ENCODE results near the gene CHRNA4. TPM values are rescaled to one million over a fixed set of nuclear protein-coding genes. Genes with fewer than 3 reads are reported as not detected.

The CHRNA4 gene
- total RNA-seq, 1 donor from 2014 or later: not detected

- Mint-ChIP-seq H3K27me3 (peaks cover 34% of the 10 kb centered on the region), H3K4me1 (peaks cover 2% of the 10 kb centered on the region), H3K9me3 (peaks cover 6% of the 10 kb centered on the region), H3K36me3 (ENCODE audit: low read depth) (no peaks in the 10 kb centered on the region), H3K27ac (no peak overlapping the region), H3K4me3 (no peak overlapping the region)
- DNase-seq: no peak
- ChIA-PET POLR2A (no interaction called here), CTCF (no interaction called here)
- no peak for TF ChIP-seq CTCF (IDR thresholded peaks at IDR 0.05)
- intact Hi-C loops (cut with micrococcal nuclease): no loop called here
- no peak for ATAC-seq (ENCODE audit: low read depth)
These were observed 63.8 kb downstream of the CHRNA4 start for GRCh38 chr20:63297371-63297781.

GRCh38 chr20:63296531-63297299 is 64.4 kb downstream of the CHRNA4 start:
- intact Hi-C loops (cut with micrococcal nuclease): no loop called here
- H3K27me3 Mint-ChIP-seq: peaks cover 34% of the 10 kb centered on the region
- CTCF ChIA-PET: no interaction called here
- H3K9me3 Mint-ChIP-seq: peaks cover 6% of the 10 kb centered on the region
- no peaks in the 10 kb centered on the region for H3K36me3 Mint-ChIP-seq (ENCODE audit: low read depth)
- no peak overlapping the region for H3K27ac Mint-ChIP-seq
- DNase-seq (no peak), ATAC-seq (ENCODE audit: low read depth) (no peak)
- H3K4me3 Mint-ChIP-seq: no peak overlapping the region
- no peak for TF ChIP-seq CTCF (IDR thresholded peaks at IDR 0.05)
- POLR2A ChIA-PET: no interaction called here
- H3K4me1 Mint-ChIP-seq: peaks cover 2% of the 10 kb centered on the region

GRCh38 chr20:63295846-63296245 is 65.3 kb downstream of the CHRNA4 start:
- Mint-ChIP-seq H3K36me3 (ENCODE audit: low read depth) (no peaks in the 10 kb centered on the region), H3K4me1 (peaks cover 2% of the 10 kb centered on the region), H3K4me3 (no peak overlapping the region), H3K27me3 (peaks cover 28% of the 10 kb centered on the region), H3K9me3 (peaks cover 2% of the 10 kb centered on the region), H3K27ac (no peak overlapping the region)
- ChIA-PET POLR2A (no interaction called here), CTCF (no interaction called here)
- TF ChIP-seq CTCF (IDR thresholded peaks at IDR 0.05): no peak
- intact Hi-C loops (cut with micrococcal nuclease): no loop called here
- ATAC-seq (ENCODE audit: low read depth) (no peak), DNase-seq (no peak)

GRCh38 chr20:63295422-63295821 is 65.7 kb downstream of the CHRNA4 start:
- Mint-ChIP-seq H3K4me3 (no peak overlapping the region), H3K9me3 (no peaks in the 10 kb centered on the region), H3K4me1 (peaks cover 2% of the 10 kb centered on the region), H3K36me3 (ENCODE audit: low read depth) (no peaks in the 10 kb centered on the region), H3K27me3 (peaks cover 24% of the 10 kb centered on the region), H3K27ac (no peak overlapping the region)
- DNase-seq (no peak), ATAC-seq (ENCODE audit: low read depth) (no peak)
- no peak for TF ChIP-seq CTCF (IDR thresholded peaks at IDR 0.05)
- POLR2A ChIA-PET: no interaction called here
- CTCF ChIA-PET: no interaction called here
- intact Hi-C loops (cut with micrococcal nuclease): no loop called here

GRCh38 chr20:63295018-63295417 is 66.1 kb downstream of the CHRNA4 start:
- Mint-ChIP-seq H3K9me3 (no peaks in the 10 kb centered on the region), H3K27me3 (peaks cover 22% of the 10 kb centered on the region), H3K27ac (no peak overlapping the region), H3K36me3 (ENCODE audit: low read depth) (no peaks in the 10 kb centered on the region), H3K4me1 (peaks cover 2% of the 10 kb centered on the region), H3K4me3 (no peak overlapping the region)
- intact Hi-C loops (cut with micrococcal nuclease): no loop called here
- ChIA-PET POLR2A (no interaction called here), CTCF (no interaction called here)
- ATAC-seq (ENCODE audit: low read depth) (no peak), DNase-seq (no peak)
- no peak for TF ChIP-seq CTCF (IDR thresholded peaks at IDR 0.05)

All from activated B cell treated with CpG ODN at 0.5 μM for 24 hours (primary cell).